Measurements from ENCODE around the gene SPAG7.

DNA sequence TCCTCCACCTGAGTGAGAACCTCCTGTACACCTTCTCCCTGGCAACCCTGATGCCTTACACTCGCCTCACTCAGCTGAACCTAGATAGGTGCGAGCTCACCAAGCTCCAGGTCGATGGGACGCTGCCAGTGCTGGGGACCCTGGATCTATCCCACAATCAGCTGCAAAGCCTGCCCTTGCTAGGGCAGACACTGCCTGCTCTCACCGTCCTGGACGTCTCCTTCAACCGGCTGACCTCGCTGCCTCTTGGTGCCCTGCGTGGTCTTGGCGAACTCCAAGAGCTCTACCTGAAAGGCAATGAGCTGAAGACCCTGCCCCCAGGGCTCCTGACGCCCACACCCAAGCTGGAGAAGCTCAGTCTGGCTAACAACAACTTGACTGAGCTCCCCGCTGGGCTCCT is 34.9 kb downstream of the SPAG7 start:
- TF ChIP-seq, protein P1, sequence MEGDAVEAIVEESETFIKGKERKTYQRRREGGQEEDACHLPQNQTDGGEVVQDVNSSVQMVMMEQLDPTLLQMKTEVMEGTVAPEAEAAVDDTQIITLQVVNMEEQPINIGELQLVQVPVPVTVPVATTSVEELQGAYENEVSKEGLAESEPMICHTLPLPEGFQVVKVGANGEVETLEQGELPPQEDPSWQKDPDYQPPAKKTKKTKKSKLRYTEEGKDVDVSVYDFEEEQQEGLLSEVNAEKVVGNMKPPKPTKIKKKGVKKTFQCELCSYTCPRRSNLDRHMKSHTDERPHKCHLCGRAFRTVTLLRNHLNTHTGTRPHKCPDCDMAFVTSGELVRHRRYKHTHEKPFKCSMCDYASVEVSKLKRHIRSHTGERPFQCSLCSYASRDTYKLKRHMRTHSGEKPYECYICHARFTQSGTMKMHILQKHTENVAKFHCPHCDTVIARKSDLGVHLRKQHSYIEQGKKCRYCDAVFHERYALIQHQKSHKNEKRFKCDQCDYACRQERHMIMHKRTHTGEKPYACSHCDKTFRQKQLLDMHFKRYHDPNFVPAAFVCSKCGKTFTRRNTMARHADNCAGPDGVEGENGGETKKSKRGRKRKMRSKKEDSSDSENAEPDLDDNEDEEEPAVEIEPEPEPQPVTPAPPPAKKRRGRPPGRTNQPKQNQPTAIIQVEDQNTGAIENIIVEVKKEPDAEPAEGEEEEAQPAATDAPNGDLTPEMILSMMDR (IDR thresholded peaks at IDR 0.05): no peak
- no peak for TF ChIP-seq NR1H2 (CRISPR knock-in tag; IDR thresholded peaks at IDR 0.05)
- TF ChIP-seq SMAD3 (CRISPR knock-in tag; IDR thresholded peaks at IDR 0.05; ENCODE audit: borderline replicate concordance): no peak
- no peak for TF ChIP-seq CBFB (CRISPR knock-in tag; IDR thresholded peaks at IDR 0.05; ENCODE audit: low read depth)
- TF ChIP-seq, protein P2, sequence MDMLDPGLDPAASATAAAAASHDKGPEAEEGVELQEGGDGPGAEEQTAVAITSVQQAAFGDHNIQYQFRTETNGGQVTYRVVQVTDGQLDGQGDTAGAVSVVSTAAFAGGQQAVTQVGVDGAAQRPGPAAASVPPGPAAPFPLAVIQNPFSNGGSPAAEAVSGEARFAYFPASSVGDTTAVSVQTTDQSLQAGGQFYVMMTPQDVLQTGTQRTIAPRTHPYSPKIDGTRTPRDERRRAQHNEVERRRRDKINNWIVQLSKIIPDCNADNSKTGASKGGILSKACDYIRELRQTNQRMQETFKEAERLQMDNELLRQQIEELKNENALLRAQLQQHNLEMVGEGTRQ (CRISPR knock-in tag; IDR thresholded peaks at IDR 0.05): no peak
